HG03066 (cell line): ENCODE data around the gene GAGE12C.
"Not testable (repeated sequence)": the region's sequence is repeated elsewhere in the genome, so short reads cannot be mapped to it uniquely, and the experiment has no call there.

Experiments
- ATAC-seq: cut with Tn5 transposase; IDR thresholded peaks from one replicate; pipeline ENCODE4 v1.9.1; 2021; ENCODE audit warnings: low read depth; ENCODE audit not compliant: unreplicated experiment

The GAGE12C gene, protein sequence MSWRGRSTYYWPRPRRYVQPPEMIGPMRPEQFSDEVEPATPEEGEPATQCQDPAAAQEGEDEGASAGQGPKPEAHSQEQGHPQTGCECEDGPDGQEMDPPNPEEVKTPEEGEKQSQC

DNA sequence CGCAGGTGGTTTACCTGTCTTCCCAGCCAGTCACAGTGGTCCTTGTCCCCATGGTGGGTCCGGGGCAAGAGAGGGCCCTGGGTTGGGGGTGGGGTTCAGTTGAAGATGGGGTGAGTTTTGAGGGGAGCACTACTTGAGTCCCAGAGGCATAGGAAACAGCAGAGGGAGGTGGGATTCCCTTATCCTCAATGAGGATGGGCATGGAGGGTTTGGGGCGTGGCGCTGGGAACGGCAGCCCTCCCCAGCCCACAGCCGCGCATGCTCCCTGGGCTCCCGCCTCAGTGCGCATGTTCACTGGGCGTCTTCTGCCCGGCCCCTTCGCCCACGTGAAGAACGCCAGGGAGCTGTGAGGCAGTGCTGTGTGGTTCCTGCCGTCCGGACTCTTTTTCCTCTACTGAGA, at the start of gene GAGE12C:
GAGE12C (plus strand) TSS at position 301 of the 400 bp plus-strand sequence. CDS start 1,155 bp downstream, outside the sequence.
- not testable (repeated sequence) for ATAC-seq

DNA sequence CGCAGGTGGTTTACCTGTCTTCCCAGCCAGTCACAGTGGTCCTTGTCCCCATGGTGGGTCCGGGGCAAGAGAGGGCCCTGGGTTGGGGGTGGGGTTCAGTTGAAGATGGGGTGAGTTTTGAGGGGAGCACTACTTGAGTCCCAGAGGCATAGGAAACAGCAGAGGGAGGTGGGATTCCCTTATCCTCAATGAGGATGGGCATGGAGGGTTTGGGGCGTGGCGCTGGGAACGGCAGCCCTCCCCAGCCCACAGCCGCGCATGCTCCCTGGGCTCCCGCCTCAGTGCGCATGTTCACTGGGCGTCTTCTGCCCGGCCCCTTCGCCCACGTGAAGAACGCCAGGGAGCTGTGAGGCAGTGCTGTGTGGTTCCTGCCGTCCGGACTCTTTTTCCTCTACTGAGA, 9.5 kb downstream of the GAGE12C start, which contains the start of gene GAGE12D:
GAGE12D (plus strand) TSS at position 301 of the 400 bp plus-strand sequence. CDS start 1,155 bp downstream, outside the sequence.
- not testable (repeated sequence) for ATAC-seq

DNA sequence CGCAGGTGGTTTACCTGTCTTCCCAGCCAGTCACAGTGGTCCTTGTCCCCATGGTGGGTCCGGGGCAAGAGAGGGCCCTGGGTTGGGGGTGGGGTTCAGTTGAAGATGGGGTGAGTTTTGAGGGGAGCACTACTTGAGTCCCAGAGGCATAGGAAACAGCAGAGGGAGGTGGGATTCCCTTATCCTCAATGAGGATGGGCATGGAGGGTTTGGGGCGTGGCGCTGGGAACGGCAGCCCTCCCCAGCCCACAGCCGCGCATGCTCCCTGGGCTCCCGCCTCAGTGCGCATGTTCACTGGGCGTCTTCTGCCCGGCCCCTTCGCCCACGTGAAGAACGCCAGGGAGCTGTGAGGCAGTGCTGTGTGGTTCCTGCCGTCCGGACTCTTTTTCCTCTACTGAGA, 19.0 kb downstream of the GAGE12C start, which contains the start of gene GAGE12E:
GAGE12E (plus strand) TSS at position 301 of the 400 bp plus-strand sequence. CDS start 1,155 bp downstream, outside the sequence.
- not testable (repeated sequence) for ATAC-seq

DNA sequence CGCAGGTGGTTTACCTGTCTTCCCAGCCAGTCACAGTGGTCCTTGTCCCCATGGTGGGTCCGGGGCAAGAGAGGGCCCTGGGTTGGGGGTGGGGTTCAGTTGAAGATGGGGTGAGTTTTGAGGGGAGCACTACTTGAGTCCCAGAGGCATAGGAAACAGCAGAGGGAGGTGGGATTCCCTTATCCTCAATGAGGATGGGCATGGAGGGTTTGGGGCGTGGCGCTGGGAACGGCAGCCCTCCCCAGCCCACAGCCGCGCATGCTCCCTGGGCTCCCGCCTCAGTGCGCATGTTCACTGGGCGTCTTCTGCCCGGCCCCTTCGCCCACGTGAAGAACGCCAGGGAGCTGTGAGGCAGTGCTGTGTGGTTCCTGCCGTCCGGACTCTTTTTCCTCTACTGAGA, 28.6 kb downstream of the GAGE12C start, which contains the start of gene GAGE12F:
GAGE12F (plus strand) TSS at position 301 of the 400 bp plus-strand sequence. CDS start 1,155 bp downstream, outside the sequence.
- ATAC-seq: not testable (repeated sequence)

DNA sequence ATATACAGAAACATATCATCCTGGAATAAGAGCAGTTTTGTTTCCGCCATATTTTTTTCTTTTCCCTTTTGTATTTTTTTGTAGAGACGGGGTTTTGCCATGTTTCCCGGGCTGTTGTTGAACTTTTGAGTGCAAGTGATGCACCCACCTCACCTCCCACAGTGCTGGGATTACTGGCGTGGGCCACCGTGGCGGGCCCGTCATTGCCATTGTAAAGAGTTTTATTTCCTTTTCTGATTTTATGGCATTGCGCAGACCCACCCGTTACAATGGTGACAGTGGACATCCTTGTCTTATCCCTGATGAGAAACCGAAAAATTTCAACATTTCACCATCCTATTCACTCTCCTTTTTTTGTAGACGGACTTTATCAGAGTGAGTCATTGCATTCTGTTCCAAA, 36.8 kb downstream of the GAGE12C start:
- ATAC-seq: not testable (repeated sequence)

DNA sequence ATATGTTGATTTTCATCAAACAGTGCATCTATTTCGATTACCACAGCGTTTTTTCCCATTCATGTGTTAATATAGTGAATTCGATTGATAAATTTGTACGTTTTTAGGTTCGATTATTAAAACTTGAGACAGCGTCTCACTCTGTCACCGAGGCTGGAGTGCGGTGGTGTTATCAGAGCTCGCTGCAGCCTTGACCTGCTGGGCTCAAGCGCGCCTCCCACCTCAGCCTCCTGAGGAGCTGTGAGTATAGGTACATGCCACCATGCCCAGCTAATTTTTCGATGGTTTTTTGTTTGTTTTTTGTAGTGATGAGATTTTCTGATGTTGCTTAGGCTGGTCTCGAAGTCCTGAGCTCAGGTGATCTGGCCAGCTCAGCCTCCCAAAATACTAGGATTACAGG, 37.2 kb downstream of the GAGE12C start:
- ATAC-seq: not testable (repeated sequence)

DNA sequence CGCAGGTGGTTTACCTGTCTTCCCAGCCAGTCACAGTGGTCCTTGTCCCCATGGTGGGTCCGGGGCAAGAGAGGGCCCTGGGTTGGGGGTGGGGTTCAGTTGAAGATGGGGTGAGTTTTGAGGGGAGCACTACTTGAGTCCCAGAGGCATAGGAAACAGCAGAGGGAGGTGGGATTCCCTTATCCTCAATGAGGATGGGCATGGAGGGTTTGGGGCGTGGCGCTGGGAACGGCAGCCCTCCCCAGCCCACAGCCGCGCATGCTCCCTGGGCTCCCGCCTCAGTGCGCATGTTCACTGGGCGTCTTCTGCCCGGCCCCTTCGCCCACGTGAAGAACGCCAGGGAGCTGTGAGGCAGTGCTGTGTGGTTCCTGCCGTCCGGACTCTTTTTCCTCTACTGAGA, 38.1 kb downstream of the GAGE12C start, which contains the start of gene GAGE12G:
GAGE12G (plus strand) TSS at position 301 of the 400 bp plus-strand sequence. CDS start 1,155 bp downstream, outside the sequence.
- ATAC-seq: not testable (repeated sequence)

DNA sequence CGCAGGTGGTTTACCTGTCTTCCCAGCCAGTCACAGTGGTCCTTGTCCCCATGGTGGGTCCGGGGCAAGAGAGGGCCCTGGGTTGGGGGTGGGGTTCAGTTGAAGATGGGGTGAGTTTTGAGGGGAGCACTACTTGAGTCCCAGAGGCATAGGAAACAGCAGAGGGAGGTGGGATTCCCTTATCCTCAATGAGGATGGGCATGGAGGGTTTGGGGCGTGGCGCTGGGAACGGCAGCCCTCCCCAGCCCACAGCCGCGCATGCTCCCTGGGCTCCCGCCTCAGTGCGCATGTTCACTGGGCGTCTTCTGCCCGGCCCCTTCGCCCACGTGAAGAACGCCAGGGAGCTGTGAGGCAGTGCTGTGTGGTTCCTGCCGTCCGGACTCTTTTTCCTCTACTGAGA, 47.7 kb downstream of the GAGE12C start, which contains the start of gene GAGE12H:
GAGE12H (plus strand) TSS at position 301 of the 400 bp plus-strand sequence. CDS start 1,155 bp downstream, outside the sequence.
- not testable (repeated sequence) for ATAC-seq
